ENCODE measurements around the gene CLCN7.

DNA sequence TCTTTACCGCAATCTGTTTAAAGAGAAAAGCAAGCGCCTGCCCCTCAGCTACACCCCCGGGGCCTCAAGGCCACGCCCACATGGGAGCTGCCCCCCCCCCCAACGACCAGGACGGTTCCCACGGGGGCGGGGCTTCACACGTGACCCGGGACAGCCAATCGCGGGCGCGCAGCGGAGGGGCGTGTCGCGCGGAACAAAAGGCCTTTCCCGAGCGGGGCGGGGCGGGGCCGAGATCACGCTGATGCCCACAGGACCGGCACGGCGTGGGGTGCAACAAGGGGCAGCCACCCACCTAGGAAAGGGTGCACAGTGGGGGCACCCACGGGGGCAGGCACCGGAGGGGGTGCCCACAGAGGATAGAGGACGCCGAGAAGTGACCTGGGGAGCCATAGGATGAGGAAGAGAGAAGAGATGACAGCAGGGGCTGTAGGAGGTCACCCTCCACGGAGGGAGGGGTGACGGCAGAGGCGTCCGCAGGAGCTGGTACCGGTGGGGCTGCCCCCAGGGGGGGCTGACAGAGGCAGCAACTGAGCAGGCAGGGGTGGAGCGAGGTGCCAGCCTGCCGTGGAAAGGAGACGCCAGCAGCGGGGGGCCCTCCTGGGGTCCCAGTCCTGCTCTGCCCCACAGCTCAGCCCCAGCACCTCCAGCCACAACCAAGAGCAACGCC is 66.5 kb downstream of the CLCN7 start:
- TF ChIP-seq, protein P1, sequence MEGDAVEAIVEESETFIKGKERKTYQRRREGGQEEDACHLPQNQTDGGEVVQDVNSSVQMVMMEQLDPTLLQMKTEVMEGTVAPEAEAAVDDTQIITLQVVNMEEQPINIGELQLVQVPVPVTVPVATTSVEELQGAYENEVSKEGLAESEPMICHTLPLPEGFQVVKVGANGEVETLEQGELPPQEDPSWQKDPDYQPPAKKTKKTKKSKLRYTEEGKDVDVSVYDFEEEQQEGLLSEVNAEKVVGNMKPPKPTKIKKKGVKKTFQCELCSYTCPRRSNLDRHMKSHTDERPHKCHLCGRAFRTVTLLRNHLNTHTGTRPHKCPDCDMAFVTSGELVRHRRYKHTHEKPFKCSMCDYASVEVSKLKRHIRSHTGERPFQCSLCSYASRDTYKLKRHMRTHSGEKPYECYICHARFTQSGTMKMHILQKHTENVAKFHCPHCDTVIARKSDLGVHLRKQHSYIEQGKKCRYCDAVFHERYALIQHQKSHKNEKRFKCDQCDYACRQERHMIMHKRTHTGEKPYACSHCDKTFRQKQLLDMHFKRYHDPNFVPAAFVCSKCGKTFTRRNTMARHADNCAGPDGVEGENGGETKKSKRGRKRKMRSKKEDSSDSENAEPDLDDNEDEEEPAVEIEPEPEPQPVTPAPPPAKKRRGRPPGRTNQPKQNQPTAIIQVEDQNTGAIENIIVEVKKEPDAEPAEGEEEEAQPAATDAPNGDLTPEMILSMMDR (IDR thresholded peaks at IDR 0.05) = no peak
- no peak for TF ChIP-seq POLR2A (IDR thresholded peaks at IDR 0.05)

Measured in heart left ventricle (tissue), 13 donors.